Umbilical cord (tissue), 2 donors: ENCODE measurements around the gene HDAC4. TPM values are rescaled to one million over a fixed set of nuclear protein-coding genes. Genes with fewer than 3 reads are reported as not detected.

Source experiments
- DNase-seq: peaks from one replicate; pipeline ENCODE4 v3.0.0-alpha.2; 2015; ENCODE audit warnings: low spot score
- total RNA-seq: library from RNA; depleted of rRNA; stranded (reverse); fragments of >200 nt; gene quantifications from one replicate; pipeline ENCODE4 v1.2.3, GENCODE V29; 2014; ENCODE audit warnings: low replicate concordance; ENCODE audit not compliant: insufficient read depth

Gene HDAC4
- total RNA-seq, 1 donor from 2014 or later: 99.4 TPM

DNA sequence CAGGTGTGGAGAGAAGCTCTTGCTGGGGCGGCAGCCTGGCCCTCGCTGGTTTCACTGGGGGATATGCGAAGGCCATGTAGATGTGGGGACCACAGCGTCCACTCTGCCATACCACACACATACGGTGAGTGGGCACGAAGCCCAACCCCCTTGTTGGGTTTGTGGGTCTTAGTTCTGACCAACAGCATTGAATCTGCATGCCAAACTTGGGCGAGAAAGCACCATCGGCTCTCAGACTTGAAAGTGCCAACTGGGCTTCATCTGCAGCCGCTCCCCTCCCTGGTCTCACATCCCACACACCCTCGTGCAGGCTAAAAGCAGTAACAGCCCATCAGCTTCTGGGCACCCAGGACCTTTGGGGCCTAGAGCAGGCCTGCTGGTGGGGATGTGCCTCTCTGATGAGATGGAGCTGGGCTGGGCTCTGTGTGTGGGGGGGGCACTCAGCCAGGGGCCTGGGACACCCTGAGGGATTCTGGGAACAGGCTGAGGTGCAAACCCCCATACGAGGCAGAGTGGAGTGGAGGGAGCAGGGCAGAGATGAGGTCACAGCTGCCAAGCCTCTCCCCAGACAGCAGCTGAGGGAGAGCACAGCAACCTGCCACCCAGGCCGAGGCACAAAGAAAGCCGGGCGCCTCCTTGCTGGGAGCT, 288.6 kb downstream of the HDAC4 start:
- DNase-seq: no peak

DNA sequence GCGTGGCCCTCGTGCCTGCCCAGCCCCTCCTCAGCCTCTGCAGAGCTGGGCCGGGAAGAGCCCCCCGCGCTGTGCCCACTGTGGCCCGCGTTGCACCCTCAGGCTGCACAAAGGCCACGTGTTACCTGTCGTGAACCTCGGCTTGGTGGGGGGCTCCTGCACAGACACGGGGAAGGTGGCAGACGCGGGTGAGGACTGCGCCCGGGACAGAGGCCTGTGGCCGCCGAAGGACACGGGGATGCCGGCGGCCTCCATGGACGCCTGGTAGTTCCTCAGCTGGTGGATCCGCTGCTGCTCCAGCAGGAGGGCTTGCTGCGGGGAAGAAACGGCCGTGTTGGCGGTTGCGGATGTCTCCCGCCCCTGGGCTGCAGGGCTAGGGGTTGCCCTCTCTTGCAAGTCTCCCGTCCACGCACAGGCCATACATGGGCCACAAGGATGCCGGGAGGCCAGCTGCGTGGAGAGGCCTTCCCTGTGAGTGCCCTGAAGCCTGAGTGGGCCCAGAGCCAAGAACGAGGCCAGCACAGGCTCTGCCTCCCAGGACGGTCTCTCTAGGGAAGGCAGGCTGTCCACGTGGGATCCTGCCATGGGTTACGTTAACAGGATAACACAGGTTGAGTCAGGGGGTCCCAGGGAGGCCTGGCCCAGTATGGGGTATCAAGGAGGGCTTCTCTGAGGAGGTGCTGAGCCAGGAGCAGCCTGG, 289.3 kb downstream of the HDAC4 start:
- no peak for DNase-seq

DNA sequence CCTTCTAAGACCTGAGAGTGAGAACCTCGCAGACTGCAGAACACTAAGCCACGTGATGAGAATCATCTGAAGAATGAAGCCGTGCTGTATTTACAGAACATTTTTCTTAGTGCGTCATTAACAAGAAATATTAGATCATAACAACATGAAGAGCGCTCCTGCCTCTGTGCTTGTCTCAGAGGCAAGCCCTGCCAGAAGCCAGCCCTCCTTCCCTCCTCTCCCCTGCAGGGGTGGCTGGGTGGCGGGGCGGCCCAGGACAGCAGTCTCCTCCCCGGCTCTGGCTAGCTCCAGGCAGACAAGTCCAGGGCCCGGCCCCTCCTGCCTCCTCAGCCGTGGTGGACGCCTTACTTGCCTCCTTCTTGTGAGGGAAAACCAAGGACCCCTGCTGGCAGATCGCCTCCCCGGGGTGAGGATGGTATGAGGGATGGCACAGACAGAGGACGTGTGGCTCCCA, 290.2 kb downstream of the HDAC4 start:
- no peak for DNase-seq

DNA sequence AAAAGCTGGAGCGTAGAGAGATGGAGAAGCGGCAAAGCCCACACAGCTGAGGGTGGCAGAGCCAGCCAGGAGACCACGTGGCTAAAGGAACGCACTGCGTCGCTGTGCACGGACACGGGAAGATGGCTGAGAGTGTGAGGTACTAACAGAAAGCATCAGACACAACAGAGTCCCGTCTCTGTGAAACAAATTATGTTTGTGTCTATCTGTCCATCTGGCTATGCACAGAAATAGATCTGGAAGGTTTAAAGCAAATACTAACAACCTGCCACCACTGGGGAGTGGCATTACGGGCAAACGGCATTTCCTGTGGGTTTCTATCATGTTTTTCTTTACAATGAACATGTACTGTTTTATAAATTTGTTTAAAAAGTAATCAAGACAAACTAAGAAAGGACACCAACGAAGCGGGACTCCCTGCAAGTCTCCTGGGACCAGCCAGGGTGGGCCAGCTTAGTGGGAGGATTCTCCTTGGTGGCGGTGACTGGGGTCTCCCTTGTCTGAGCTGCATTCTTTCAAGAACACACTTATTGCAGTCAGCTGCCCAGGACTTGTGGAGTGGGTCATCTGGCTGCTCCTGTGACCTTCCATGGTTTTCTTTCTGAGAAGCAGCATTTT, 290.8 kb downstream of the HDAC4 start:
- no peak for DNase-seq

DNA sequence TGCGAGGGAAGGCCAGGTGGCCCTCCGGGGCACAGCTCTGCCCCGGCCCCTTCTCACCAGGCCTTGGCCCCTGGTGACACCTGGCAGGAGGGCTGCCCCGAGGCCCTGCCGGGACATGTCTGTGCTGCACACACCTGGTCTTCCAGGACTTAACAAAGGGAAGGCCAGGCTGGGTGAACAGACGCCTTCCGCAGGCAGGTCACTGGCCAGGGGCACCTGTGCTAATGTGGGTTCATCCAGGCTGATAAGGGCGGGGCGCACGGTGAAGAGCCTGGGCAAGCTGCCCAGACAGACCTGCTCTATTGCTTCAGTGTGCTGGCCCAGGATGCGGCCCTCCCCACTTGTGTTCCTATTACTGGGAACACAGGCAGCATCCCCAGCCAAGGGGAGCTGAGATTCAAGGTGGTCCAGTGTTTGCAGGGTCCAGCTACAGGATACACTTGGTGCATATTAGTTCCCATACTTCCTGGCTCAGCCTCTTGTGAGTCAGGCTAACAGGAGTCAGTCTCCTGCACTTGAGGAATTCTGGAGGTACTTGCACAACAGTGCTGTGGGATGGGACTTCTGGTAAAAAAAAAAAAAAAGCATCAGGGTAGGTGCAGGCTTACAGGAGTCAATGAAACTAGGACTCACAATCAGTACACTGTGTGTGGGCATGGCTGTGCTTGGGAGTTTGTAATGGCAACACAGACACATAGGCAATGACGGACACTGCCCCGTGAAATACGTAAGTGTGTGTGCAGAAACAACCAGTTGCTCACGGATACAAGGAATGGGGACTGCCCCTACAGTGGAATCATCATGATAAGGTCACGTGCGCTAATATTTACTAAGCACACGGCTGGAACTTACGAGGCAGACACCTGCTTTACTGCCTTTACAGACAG, 291.5 kb downstream of the HDAC4 start:
- no peak for DNase-seq

DNA sequence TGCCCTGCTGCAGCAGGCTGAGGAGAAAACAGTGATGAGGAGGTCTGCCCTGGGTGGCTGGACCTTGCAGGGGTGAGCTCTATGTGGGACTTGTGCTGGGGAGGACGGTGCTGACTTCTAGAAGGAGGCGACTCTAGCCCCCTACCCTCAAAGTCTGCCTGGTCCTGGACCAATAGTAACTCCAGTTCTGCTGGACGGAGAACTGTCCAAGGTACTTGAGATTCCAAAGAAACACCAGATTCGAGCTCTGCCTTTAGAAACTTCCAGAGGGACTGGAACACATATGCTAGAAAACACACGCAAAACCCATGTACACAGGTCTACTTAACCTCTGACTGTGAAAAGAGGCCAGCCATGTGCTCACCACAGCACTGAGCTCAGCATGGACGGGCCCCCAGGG, 292.4 kb downstream of the HDAC4 start:
- no peak for DNase-seq

DNA sequence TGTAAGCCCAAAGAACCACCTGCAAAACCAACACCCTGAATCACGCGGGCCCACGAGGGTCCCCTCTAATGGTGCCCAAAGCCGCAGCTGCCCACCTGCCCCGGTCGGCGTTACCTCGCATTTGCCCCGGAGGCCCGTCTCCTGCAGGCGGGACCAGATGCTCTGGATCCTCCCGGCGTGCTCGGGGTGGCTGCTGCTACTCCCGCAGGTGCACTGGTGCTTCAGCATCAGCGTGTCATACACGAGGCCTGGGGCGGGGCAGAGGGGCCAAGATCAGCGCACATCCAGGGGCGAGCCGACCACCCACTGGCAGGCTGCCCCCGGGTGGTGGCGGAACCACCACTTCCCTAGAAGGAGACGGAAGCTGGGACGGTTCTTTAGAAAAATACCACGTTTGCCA, 292.9 kb downstream of the HDAC4 start:
- DNase-seq: no peak

DNA sequence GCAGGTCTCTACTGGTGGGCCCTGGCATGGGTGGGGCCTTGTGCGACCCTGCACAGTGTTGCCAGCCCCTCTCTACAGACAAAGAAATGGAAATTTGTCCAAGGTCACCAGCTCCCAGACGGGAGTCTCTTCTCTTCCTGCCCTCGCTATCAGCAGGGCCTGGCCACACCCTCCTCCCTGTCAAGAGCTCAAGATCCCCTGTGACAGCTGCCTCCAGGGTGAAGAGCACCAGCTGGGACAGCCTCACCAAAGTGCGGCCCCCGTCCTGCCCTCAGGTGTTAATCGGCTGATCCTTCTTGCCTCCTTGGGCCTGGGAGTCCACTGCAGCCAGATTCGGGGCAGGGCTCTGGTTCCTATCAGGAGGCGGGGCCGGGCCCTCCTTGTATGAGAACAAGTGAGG, 293.9 kb downstream of the HDAC4 start:
- no peak for DNase-seq

DNA sequence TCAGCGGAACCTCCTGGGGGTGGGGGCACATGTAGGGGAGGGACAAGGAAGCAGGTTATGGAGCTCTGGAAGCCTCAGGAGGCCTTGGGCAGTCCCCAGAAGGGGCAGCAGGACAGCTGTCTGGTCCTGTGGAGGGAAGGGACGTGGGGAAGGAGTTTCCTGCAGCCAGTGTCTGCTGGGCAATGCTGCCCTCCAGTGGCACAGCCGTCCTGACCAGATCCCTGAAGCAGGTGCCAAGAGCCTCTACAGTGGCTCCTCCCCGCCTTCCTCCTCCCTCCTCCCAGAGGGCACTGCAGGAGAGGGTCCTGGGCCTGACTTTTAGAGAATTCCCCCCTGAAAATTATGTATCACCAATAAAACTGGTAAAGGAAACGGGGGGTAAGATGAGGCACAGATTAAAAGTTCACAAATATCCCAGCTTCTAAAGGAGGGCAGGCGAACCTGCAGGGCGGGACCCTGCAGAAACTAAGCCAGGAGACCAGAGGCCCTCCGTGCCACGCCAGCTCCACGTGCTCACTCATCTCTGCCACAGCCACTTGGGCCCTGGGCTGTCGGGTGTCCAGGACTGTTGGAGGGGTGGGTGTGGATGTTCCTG, 294.4 kb downstream of the HDAC4 start:
- DNase-seq: peak; percentile 66

DNA sequence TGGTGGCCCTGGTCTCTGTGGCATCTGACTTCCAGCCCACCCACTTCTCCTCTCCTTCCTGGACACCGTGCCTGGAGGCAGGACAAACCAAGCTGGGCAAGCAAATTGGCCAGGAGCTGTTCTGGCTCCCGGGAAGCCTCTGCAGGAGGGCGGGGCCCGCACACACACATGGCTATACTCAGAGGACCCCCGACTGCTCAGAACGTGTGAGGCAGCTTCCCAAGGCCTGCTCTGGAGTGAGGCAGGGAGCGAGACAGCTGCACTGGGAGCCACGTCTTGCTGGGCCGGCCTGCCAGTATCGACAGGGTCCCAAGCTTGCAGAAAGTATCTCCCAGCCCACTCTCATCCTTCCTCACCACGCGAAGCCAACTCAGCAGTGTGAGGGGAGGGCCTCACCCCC, 295.6 kb downstream of the HDAC4 start:
- no peak for DNase-seq

DNA sequence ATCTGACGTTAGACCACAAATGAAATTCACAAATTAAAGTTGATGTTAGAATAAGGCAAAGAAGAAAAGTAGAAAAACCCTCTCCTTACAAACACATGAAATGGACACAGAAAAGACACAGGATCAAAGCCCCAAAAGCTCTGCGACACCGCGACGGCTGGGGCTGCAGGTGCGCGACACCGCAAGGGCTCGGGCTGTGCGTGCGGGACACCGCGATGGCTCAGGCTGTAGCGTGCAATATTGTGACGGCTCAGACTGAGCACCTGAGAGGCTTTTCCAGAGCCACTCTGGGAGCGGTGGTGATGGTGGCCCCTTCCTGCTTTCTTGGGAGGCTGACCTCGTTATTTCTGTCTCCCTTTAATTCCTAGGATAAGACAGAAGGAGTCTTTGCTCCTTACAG, 296.0 kb downstream of the HDAC4 start:
- DNase-seq: no peak

DNA sequence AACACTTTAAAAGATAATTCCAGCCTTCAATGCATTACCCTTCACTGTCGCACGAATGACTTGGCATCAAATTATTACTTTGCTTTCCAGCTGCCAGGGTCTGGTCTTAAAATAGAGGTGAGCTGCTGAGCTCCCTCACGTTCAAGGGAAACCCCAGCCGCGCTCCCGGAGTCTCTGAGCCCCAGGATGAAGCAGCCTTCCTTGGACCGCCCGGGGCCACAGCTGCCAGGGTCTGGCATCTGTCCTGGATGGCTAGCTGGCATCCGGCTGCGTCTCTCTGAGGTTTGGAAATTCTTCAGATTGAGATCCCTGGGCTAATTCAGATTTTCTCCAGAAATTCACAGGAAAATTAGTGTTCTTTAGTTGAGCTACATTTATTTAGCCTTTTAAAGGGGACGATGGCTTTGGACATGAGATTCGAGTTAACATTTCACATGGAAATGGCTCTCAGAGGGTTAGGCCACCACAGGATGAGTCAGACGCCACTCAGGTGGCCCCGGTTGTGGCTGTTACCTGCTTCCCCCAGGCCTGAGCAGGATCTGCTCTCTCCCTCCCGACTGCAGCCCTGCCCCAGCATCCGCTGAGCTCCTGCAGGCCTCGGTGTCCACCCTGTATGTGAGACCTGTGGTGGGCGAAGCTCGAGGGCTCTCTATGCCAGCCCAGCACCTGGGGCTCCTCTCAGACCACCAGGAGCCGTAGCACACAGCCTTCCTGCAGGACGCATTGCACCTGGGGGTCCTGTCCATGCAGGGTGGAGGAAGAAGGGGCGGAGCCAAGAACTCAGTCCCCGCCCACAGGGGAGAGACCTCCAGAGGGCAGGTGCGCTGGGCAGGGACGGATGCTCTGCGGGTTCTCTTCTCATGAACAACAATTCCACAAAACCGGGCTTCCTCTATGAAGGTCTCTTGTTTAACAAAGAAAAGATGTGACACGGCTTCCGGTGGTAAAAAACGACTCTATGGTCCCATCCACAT, 297.4 kb downstream of the HDAC4 start:
- DNase-seq: no peak

DNA sequence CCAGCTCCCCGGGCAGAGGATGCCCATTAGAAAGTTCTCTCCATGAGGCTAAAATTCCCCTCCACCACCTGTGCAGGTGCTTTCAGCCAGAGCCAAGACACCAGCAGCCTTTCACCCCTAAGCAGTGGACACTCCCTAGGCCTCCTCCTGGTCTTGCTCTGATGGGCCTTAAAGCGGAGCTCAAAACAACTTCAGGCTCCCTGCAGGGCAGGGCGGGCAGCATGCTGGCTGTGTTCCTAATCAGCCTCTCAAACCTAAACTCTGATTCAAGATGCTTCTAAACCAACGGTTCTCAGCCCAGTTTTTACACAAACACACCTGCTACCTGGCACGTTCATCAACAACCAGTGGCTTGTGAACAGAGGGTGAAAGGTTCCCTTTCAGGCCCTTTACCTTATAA, 298.6 kb downstream of the HDAC4 start:
- DNase-seq: no peak

DNA sequence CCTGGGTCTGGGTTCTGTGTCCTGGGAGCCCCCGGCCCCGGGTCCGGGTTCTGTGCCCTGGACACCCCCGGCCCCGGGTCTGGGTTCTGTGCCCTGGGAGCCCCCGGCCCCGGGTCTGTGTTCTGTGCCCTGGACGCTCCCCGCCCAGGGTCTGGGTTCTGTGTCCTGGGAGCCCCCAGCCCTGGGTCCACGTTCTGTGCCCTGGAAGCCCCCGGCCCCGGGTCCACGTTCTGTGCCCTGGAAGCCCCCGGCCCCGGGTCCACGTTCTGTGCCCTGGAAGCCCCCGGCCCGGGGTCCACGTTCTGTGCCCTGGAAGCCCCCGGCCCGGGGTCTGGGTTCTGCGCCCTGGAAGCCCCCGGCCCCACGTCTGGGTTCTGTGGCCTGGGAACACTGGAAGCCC, 299.0 kb downstream of the HDAC4 start:
- no peak for DNase-seq

DNA sequence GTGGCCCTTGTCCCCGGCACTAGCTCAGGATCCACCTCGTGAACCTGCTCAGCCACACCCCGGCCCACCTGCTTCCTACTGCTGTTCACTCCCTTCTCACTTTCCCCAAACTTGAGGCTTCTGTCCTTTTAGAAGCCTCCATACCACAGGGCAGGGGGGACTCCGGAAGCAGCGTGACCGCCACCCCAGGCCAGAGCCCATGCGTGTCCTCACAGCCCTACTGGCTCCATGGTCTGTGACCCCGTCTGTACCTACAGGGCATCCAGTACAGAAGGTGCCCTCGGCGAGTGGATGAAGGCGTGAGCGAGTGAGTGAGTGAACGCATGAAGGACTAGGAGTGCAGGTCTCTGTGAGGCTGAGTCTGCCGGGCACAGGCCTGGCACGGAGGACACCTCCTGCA, 299.7 kb downstream of the HDAC4 start:
- DNase-seq: no peak

DNA sequence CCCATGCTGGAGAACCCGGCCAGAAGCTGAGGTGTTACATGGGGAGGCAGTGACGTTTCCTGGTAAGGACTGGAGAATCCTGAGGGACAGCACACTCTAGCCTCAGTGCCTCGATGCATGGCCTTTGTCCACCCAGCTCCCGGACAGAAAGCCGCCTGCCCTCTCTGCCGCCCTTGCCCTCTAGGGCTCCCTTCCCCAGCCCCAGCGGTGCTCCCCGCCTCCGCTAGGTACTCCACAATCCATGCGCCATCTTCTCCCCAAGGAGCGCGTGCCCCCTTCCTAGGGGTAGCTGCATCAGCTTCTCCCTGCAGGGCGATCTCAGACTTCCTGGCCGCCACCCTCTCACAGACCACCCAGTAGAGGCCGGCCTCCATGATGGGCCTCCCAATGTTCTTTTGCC, 301.3 kb downstream of the HDAC4 start:
- no peak for DNase-seq

DNA sequence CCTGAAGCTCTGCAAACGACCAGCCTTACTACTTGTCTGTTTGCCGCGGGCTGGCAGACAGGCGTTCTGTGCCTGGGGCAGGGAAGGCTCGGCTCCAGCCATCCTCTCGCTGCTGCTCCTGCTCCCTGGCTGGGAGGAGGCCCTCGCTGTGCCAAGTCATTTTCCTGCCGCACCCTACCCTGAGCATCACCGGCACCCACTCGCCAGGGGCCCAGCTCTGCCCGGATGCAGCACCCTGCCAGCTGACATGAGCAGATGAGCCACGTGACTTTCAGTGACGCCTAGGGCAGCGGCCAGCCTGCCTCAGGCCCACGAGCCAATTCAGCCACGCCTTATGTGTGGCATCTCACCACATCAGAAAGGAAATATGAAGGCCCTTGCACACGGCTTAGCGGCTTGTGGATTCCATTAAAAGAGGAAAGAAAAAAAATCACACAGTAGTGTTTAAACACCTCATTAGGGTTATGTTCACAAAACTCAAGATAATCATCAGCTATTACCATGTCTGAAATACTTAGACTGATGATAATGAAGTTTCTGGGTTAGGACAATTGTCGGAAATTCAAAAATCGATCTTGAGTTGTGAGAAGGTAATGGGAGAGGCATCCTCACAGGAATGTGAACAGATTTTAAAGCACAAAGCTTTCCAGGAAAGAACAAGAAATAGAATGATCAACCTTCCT, 302.4 kb downstream of the HDAC4 start:
- no peak for DNase-seq

DNA sequence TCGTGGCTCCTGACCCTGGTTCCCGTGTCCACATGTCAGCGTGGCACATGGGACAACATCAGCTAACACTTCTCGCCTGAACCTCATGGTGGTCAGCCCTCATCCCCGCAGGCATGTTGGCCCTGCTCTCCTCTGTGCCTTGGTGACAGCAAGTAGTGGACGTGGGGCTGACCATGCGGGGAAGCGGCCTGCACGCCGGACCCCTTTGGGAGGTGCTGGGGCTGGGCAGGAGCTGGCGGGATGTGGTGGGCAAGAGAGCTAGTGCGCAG, 303.5 kb downstream of the HDAC4 start:
- DNase-seq: no peak

DNA sequence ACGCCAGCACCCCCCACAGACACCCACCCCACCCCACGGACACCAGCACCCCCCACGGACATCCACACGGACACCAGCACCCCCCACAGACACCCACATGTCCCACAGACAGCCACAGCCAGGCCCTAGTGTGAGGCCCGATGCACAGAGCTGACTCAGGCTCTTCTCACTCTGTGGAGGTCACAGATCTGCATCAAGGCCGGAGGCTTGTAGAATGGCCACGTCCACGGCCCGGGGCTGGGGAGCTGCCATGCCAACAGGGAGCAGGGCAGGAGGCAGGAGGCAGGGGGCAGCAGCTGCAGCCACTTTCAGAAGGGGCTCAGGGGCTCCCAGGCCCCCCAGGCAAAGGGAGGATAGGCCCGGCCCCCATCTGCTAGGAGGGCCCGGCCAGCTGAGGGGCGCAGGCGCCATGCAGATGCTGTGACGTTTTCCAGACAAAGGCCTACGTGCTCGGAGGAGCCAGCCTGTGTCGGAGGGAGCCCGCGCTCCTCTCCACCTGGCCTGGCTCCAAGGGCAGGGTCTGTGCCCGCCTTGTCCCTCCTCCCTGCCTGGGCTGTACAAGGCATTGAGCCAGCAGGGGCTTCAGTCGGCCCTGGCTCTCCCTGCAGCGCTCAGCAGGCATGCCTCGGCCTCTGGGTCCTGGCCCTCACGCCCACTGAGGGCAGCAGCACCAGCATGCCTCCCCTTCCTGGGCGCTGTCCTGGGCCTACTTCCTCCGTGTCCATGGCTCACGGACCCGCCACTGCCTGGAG, 304.0 kb downstream of the HDAC4 start:
- DNase-seq: peak; percentile 15
